ENCODE measurements around the gene MRPL36.

DNA sequence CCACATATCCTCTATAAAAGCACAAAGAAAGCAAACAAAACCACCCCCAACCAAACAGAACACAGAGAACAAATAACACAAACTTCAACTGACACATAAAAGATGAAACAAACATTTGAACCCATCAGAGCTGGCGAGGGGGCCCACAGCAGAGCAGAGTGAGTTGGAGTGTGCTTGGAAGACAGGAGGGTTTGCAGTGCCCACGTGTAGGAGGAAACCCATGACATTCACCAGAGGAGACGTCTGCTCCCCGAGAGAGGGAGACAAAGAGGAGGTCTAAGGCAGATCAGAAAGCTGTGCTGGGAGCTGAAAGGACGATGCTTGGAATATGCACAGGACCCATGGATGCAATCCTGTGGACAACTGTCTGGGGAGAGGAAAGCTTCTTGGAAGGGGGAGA is 27.0 kb downstream of the MRPL36 start:
- TF ChIP-seq EZH2 (IDR thresholded peaks at IDR 0.05; ENCODE audit: borderline replicate concordance, low read depth, low read length, poor library complexity, severe bottlenecking): no peak
- TF ChIP-seq, protein P1, sequence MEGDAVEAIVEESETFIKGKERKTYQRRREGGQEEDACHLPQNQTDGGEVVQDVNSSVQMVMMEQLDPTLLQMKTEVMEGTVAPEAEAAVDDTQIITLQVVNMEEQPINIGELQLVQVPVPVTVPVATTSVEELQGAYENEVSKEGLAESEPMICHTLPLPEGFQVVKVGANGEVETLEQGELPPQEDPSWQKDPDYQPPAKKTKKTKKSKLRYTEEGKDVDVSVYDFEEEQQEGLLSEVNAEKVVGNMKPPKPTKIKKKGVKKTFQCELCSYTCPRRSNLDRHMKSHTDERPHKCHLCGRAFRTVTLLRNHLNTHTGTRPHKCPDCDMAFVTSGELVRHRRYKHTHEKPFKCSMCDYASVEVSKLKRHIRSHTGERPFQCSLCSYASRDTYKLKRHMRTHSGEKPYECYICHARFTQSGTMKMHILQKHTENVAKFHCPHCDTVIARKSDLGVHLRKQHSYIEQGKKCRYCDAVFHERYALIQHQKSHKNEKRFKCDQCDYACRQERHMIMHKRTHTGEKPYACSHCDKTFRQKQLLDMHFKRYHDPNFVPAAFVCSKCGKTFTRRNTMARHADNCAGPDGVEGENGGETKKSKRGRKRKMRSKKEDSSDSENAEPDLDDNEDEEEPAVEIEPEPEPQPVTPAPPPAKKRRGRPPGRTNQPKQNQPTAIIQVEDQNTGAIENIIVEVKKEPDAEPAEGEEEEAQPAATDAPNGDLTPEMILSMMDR (conservative IDR thresholded peaks at IDR 0.05; ENCODE audit: low read depth, low read length): 0 out of 2 replicates have a peak, but pooled peaks have one; percentile 30

Data from A673 (cell line).